Stimulated activated CD4-positive, alpha-beta T cell treated with anti-CD3 and anti-CD28 coated beads, Interleukin-4, amount 100 ng/mL, for 4 hours (primary cell): Measurements from ENCODE around the gene SEMA7A.
"Not testable (repeated sequence)": the region's sequence is repeated elsewhere in the genome, so short reads cannot be mapped to it uniquely, and the experiment has no call there.

ENCODE experiments used
- DNase-seq, 2 experiments: peaks; one replicate each; pipeline ENCODE4 v3.0.0-alpha.2; 2020

SEMA7A gene

DNA sequence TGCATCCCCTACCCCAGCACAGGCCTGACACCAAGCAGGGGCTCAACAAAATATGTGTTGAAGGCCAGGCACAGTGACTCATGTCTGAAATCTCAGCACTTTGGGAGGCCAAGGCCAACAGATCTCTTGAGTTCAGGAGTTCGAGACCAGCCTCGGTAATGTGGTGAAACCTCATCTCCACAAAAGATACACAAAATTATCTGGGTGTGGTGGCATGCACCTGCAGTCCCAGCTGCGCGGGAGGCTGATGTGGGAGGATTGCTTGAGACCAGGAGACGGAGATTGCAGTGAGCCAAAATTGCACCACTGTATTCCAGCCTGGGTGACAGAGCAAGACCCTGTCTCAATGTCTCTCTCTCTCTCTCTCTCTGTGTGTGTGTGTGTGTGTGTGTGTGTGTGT, 35.6 kb downstream of the SEMA7A start:
- no peak for DNase-seq

DNA sequence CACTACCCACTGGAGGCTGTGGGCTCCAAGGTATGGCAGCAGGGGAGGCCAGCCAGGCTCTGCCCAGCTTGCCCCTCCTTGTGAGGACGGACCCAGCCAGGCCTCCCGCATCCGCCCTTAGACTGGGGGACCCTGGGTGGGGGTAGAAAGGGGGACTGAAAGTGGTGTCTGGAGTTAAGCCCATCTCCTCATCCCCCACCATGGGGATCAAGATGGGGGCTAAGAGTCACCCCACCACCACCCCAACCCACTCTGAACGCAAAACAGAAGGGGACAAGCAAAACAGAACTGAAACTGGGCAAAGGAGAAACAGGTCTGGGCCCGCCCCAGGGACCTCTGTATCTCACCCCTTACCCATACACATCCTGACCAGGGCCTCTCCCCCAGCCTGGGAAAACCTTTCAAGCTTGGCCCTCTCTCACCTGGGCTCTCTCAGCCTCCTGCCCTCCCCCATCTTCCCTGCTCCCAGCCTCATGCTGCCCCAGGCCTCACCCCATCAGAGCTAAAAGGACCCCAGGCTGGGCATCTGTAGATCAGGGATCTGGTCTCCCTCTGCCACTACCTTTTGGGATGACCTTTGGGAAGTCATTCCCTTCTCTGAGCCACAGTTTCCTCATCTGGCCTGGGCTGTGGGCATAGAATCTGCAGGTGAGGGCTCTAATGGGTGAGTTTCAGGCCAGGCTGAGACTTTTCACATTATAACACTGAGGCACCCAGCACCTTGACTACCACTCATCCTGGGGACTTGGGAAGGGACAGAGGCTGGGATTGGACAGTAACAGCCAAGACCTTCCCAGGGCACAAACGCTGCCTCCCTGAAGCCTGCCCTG, 36.3 kb downstream of the SEMA7A start:
- no peak for DNase-seq

DNA sequence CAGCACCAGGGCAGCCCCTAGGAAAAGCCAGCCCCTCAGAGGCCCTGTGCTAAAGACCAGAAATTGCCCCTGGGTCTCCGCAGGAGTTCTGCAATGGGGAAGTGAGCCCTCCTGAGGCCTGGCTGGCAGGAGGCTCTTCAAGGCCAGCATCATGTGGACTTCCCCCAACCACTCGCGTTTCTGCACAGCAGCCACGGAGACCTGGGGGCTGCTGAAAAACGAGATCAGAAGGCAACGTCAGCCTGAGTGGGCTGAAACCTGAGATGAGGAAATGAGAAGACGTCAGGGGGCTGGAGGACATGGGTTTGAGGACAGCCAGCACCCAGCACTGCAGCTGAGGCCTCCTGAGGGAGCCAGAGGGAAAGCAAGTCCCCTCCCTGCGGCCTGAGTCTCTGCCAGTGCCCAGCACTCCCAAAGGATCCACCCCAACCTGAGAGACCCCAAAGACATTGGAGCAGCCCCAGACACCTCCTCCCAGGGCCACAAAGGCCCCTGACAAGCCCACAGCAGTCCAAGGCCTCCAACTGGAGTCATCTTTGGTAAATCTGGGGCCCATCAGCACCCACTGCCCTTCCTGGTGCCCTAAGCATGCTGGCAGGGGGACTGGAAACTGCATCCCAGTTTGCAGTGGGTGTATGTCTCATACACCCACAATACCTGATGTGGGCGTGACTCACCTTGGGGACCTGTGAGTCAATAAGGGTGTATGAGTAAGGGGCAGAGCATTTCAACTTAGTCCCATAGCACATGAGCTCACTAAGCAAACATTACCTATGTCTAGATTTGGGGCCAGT, 37.1 kb downstream of the SEMA7A start:
- peak; percentile 51 to 82 for DNase-seq

DNA sequence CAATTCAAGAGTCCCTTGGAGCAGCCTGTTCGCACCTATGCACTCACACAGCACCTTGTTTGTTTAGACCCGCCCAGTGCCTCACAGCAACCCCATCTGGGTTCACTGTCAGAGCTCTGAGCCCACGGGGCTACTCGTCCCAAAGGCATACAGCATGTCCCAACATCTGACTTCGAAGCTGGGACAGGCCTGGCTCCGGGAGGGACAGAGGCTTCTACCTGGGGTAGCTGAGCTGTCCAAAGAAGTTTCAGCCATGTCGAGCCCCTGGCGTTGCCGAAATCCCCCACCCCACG, 37.7 kb downstream of the SEMA7A start:
- DNase-seq: no peak

DNA sequence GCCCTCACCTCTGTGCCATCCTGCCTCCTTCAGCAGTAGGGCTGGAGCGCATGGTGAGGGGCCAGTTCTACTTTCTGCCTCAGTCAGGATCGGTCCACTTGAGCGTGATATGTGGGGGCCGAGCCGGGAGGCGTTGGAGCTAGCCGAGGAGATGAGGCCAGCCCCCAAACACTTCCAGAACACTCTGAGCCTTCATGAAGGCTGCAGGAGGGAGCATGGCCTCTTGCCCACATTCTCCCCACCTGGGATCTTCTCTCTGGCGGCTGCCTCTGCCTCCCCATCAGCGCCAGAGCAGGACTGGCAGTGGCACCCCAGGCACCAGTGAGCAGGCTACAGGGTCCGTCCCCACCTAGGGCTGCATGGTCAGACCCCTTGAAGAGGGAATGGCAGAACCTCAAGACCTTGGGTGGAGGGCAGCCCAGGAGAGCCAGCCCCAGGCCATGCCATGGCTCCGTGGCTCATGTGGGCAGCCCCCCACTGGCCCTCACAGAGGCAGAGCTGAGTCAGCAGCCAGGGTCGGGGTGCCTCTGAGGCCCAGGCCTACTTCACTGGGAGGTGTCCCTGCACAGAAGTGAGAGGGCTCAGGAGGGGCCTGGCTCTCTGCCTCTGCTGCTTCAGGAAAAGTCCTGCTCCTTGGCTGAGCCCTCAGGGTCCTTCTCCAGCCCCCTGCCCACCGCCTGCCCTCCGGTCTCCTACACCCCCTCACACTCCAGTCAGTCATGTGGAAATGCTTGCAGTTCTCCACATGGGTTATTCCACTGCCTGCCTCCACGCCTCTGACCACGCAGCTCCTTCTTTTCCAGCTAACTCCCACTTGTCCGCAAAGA, 38.2 kb downstream of the SEMA7A start:
- DNase-seq: no peak

DNA sequence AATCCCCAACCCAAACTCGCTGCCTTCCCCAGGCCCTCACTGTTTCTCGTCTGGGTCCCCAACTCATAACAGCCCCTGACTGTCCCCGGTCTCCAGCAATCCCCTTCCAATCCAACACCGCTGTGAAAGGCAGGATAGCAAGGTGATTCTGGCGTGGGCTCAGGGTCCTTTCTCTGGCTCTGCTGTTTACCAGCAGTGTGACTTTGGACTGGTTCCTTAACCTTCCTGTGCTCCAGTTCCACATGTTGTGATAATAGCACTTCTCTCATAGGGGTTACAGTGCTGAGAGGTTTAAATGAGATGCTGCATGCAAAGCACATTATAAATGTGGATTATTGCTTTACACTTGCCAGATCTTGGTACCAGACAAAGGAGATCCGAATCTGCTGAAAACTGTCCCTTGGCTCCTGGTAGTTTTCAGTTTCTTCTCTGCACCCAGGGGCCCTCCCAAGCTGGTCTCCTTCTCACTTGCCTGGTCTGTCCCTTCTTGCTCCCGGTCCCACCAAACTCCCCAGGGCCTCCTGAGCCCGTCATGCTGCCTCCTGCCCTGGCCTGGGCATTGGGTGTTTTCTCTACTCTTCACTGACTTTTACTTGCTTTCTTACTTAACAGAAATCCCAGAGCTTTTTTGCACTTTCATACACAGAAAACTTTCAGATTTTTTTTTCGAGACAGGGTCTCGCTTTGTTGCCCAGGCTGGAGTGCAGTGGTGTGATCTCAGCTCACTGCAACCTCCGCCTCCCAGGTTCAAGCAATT, 39.5 kb downstream of the SEMA7A start:
- DNase-seq: no peak

DNA sequence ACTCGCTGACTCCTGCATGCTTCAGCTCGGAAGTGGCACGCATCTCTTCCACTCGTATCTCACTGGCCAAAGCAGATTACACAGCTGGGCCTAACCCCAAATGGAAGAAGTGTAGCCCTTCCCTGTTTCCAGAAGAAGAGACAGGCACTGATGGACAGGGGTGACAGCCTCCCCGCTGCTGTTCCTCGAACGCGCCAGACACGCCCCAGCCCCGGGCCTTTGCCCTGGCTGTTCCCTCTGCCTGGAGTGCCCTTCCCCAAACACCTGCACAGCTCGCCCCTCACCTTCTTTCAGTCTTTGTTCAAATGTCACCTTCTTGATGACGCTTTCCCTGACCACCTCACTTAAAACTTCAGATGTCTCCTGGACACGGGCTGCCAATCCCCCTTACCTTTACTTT, 40.3 kb downstream of the SEMA7A start:
- no peak for DNase-seq

DNA sequence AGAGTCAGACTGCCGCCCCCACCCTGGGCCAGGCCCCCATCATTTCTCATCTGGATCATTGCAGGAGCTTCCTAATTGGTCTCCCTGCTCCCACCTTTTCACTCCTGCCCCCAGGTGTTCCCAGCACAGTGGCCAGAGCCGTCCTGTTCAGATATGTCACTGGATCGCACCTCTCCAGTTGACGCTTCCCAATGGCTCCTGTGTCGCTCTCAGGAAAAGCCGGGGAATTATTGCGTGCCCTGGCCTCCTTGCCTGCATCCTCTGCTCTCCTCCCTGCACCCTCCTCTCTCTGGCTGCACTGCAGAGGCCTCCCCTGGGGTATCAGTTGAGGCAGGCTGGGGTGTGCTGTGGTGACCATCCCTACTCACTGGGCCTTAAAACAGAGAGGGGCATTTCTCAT, 40.9 kb downstream of the SEMA7A start:
- DNase-seq: no peak

DNA sequence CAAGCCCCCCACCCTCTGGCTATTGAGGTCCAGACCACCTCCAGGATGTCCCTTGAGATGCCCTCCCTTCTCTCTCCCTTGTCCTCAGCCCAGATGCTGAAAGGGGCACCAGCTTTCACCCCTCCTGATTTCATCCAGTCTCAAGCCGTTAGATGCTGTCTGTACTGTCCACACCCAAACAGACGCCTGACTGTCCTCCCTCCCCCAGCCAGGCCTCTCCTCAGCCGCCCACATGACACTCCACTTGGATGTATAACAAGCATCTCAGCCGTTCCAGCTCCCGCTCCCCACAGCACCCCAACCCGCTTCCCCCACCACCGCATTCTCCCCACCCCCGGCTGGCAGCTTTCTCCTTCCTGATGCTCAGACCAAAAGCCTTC, 41.3 kb downstream of the SEMA7A start:
- no peak for DNase-seq

DNA sequence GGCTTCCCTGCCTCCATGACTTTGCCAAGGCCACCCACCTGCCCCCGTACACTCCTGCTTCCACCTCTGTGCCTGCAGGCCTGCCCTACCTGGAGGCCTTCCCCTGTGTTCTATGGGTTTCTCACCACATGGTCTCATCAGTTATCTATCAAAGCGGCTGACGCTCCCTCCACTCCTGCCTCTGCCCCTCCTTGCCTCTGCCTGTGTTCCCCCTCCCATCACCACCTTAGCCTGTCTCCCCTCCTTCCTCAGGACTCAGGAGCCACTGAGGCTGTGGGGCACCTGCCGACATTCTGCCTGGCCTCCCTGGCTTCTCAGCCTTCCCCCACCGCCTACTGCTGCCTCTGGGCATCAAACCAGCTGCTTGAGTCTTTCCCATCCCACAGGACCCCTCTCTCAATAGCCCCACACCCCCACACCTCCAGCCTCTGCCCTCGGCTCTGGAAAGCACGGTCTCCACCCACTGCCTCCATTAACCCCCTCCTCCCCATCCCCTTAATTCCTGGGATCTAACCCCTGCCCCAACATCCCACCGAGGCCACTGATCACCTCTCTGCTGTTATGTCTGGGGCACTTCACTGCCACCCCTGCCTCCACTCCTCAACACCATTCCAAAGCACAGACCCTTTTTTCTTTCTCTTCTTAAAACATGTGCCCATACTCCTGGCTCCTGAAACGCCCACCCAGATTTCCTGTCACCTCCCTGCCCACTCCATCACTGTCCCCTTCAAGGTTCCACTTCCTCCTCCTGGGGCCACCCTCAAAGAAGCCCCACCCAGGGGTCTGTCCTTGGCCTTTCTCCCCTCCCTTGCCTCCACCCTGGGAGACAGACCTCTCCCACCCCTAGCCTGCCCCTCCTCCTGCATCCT, 41.9 kb downstream of the SEMA7A start:
- no peak for DNase-seq

DNA sequence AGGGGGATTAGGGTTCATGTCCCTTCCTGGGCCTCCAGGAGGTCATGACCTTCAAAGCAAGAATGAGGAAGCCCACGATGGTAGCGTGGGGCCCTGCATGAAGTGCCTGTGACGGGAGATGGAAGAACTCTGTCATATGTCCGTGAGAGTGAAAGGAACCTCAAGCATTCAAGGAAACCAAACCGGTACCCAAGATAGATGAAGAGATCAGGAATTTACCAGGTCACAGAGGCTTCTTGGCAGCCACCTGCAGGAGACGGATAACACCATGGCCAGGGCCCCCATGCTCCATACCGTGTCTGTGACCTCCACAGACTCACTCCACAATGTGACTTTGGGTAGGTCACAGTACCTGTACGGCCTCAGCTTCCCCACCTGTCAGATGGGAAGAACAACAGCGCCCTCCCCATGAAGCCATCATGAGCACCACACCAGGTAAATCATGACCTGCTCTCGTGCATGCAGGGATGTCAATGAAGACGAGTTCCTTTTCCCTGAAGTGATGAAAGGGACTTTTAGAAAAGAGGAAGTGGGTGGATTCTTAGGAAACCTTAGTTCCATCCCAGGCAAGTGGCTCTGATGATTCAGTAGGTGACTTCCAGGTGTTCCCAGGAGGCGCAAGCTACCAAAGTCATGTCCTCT, 43.0 kb downstream of the SEMA7A start:
- no peak for DNase-seq

DNA sequence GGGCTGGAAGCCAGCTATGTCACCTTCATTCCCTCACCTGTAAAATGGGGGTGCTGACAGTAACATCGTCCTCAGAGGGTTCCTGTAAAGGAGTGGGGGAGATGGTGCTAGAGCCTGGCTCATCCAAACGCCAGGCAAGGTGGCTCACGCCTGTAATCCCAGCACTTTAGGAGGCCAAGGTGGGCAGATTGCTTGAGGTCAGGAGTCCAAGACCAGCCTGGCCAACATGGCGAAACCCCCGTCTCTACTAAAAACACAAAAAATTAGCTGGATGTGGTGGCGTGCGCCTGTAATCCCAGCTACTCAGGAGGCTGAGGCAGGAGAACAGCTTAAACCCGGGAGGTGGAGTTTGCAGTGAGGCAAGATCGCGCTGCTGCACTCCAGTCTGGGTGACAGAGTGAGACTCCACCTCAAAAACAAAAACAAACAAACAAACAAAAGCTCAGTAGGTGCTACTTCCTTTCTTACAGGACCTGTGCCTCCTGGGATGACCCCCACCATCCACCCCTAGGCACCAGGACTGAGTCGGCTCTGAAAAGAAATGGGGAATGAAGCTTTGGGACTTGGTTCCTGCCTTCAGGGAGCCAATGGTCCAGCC, 43.6 kb downstream of the SEMA7A start:
- not testable (repeated sequence) for DNase-seq

DNA sequence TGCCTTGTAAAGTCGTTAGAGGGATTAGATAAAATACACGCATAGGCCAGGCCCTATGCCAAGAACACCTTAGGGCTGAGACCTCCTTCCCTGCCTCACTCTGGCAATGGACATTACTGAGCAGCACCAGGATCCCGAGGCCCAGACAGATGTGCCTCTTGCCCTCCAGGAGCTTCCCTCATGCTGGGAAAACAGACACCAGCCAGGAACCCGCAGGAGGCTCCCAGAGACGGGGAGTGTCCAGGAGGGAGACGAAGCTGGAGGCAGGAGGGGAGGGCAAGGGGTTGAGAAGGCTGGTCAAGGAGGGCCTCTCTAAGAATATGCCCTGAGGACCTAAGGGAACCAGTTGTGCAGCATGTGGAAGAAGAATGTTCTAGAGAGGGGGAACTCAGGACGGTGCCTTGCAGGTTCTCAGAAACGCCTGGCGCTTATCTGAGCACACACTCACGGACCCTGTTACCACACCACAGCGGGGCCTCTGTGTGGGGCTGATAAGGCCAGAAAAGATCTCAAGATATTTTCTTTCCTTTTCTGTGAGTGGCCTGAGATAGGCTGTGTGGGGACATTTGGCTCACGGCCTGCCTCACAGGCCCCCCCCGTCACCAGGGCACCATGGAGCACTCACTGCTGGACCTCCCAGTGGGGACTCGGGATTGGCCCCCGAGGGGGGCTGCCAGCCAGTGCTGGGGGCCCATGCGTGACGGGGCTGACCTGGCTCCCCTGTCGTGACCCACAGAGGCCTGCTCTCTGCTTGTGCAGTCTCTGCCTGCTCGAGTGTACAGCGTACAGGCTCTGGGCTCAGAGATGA, 44.3 kb downstream of the SEMA7A start:
- DNase-seq: no peak

DNA sequence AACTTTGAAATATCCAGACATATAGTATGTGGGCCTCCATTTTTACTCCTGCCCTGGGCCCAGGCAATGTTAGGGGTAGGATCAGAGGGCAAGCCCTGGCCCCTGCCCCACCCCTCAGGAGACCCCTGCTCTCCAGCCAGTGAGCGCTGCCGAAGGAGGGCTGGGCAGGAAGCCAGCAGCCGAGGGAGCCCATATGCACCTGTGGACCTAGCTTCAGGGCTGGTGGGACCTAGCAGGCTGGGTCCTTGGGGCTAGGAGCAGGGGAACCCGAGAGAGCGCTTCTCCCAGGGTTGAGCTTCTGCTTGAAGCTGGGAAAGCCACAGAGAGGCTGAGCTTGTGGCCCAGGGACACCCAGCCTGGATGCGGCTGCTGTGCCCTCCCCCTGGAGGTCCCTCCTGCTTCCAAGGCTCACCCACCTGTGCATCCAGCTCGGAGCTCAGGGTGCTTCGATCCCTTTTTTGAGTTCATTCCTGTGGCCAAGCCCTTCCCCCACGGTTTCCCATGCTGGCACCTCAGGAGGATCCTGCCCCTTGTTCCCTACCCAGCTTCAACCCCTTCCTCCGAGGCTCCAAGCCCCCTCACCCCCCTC, 45.3 kb downstream of the SEMA7A start:
- DNase-seq: no peak

DNA sequence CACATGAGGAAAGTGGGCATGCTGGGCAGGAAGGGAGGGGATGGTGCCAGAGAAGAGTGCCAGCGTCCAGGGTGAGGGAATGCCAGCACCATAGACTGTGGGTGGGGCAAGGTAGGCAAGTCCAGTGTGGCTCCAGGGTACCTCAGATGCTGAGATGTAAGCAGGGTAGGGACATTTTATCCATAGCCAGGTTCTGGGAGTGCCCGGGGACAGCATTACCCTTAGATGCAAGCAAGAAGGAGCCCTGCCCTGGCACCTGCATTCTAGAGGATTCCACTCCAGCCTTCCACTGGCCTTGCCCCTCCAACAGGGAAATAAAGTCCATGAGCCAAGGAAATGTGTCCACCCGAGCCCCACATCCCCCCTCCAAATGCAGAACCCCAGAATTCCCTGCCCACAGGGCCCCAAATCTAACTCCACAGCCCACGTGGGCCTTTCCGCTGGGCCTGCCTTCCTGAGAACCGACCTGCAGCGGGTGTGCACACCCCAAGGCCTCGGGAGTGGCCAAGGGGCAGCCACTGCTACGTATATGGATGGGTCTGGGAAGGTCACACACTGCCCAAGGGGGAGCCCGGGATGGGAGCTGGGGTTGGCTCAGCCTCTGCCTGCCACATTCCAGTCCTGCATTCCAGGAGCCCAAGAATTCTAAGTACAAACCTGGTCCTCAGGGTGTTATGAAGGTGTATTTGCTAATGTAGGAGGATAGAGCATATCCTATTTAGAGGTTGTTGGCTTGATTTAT, 46.0 kb downstream of the SEMA7A start:
- DNase-seq: no peak

DNA sequence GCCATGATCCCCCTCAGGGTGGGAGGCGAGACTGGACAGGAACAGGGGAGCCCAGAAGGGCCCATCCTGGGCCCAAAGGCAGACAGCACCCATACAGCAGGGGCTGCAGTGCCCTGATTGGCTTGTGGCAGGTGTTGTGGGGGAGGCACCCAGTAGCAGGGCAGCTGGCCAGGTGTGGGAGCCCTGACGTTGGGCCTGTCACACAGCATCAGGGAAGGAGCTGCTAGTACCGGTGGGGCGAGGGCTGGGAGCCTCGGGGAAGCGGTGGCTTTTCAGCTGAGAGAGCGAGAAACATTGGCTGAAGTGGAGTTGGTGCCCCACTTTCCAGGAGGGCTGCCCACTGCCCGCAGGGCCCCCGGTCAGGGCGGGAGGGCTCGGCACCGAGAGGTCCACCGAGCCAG, 46.6 kb downstream of the SEMA7A start:
- no peak for DNase-seq

DNA sequence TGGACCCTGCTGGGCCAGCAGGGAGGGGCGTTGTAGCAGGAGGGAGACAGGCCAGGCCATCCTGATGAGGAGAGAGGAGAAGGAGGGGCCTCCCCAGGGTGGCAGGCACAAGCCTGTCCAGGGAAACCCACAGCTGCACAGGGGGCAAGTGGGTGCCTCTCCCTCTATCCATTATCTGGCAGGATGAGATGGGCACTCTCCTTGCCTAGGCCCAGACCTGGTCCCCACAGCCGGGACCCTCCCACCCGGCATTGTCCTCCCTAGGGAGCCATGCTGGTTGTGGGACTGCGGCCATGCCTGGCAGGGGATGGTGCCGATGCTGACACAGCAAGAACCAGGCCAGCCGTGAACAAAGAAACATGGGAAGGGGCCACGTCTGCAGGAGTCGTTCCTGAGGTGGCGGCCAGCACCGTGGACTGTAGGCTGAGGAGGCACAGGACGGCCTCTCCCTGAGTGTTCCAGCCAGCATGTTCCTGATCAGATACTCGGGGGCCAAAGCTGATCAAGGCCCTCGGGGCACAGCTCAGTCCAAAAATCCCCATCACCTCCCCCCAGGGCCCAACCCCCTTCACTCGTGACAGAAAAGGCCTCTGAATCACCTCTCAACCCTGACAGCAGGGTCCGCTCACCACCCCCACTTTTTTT, 47.1 kb downstream of the SEMA7A start:
- no peak for DNase-seq

DNA sequence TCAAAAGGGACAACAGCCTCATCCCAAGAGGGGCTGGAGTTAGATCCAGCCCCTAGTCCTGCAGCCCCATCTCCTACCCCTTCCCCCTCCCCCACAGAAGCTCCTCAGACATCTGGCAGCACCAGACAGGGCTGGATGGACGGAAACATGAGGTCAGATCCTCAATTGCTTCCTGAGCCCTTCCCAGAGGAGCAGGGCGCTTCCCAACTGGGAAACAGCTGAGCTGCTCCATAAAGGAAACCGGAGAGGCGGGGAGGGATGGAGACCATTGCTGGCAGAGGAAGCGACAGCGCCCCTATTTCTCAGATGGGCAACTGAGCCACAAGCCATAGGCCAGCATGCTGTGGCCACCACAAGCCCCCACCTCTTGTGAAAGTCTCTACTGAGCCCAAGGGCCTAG, 48.0 kb downstream of the SEMA7A start:
- DNase-seq: no peak
